GM10266 (cell line): ENCODE data around the gene PHLDA3.

Experiments
- DNase-seq: peaks from one replicate; pipeline ENCODE4 v3.0.0; 2012; ENCODE audit errors: extremely low spot score
- CTCF ChIP-seq: IDR thresholded peaks from 2 replicates; pipeline ENCODE4 v1.5.1; 2012; ENCODE audit warnings: mild to moderate bottlenecking, low read depth; ENCODE audit not compliant: control insufficient read depth, insufficient read depth; ENCODE audit errors: missing control alignments

PHLDA3 gene

GRCh38 chr1:201427963-201428362, 41.0 kb downstream of the PHLDA3 start:
- DNase-seq, result no peak
- TF ChIP-seq CTCF, result no peak

- no peak for TF ChIP-seq CTCF
- DNase-seq, result no peak
Measured at GRCh38 chr1:201426479-201427310, 42.3 kb downstream of the PHLDA3 start.

- DNase-seq, result no peak
- no peak for TF ChIP-seq CTCF
Measured at GRCh38 chr1:201424146-201424545, 44.8 kb downstream of the PHLDA3 start.

- DNase-seq, result no peak
- no peak for TF ChIP-seq CTCF
Measured at GRCh38 chr1:201423655-201424054, 45.3 kb downstream of the PHLDA3 start.

GRCh38 chr1:201422436-201423030, 46.5 kb downstream of the PHLDA3 start:
- DNase-seq, result no peak
- no peak for TF ChIP-seq CTCF

- no peak for TF ChIP-seq CTCF
- DNase-seq, result no peak
Measured at GRCh38 chr1:201422026-201422425, 47.0 kb downstream of the PHLDA3 start.

GRCh38 chr1:201421041-201421440, 47.9 kb downstream of the PHLDA3 start:
- no peak for TF ChIP-seq CTCF
- DNase-seq, result no peak
